ENCODE data around the gene SH3BGRL3.

Gene SH3BGRL3

DNA sequence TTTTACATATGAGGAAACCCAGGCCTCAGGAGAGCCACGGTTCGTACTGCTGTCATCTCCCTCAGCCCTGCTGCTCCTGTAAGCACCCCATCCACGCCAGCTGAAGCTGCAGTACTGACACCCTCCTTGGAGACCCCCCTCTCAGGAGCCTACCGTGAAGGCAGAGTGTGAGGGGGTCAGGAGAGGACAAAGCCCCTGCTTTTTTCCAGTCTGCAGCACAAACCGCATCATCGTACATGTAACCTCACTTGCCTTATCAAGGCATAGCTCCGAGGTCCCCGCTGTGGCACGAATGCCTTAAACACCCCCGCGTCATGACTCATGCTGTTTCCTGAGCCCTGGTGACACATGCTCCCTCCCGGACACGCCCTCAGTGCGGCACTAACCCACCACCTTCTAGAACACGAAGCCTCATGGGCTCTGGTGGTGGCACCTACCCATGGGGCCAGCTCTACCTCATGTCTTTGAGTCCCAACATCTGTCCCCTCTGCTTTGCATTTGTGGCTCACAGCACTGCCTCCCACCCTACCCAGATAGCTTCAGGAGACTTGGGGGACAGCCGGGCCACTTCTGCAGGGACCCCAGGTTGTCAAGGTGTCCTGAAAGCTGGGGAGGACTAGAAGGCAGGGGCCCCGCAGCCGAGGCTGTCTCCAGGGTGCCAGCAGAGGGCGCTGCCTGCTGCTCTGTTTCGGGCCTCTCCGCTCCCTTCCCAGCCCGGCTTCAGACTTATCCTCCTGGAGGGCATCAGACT is 4.9 kb downstream of the SH3BGRL3 start:
- TF ChIP-seq, protein P1, sequence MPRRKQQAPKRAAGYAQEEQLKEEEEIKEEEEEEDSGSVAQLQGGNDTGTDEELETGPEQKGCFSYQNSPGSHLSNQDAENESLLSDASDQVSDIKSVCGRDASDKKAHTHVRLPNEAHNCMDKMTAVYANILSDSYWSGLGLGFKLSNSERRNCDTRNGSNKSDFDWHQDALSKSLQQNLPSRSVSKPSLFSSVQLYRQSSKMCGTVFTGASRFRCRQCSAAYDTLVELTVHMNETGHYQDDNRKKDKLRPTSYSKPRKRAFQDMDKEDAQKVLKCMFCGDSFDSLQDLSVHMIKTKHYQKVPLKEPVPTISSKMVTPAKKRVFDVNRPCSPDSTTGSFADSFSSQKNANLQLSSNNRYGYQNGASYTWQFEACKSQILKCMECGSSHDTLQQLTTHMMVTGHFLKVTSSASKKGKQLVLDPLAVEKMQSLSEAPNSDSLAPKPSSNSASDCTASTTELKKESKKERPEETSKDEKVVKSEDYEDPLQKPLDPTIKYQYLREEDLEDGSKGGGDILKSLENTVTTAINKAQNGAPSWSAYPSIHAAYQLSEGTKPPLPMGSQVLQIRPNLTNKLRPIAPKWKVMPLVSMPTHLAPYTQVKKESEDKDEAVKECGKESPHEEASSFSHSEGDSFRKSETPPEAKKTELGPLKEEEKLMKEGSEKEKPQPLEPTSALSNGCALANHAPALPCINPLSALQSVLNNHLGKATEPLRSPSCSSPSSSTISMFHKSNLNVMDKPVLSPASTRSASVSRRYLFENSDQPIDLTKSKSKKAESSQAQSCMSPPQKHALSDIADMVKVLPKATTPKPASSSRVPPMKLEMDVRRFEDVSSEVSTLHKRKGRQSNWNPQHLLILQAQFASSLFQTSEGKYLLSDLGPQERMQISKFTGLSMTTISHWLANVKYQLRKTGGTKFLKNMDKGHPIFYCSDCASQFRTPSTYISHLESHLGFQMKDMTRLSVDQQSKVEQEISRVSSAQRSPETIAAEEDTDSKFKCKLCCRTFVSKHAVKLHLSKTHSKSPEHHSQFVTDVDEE (CRISPR knock-in tag; IDR thresholded peaks at IDR 0.05) = no peak
- TF ChIP-seq ZFP30 (CRISPR knock-in tag; IDR thresholded peaks at IDR 0.05) (no peak), SNAI2 (CRISPR knock-in tag; IDR thresholded peaks at IDR 0.05) (no peak), ZFP3 (CRISPR knock-in tag; IDR thresholded peaks at IDR 0.05) (no peak), ISL1 (CRISPR knock-in tag; IDR thresholded peaks at IDR 0.05) (no peak), ZC3H10 (CRISPR knock-in tag; IDR thresholded peaks at IDR 0.05) (no peak), ESRRG (CRISPR knock-in tag; IDR thresholded peaks at IDR 0.05) (no peak), RARB (CRISPR knock-in tag; IDR thresholded peaks at IDR 0.05) (no peak), ZNF70 (CRISPR knock-in tag; IDR thresholded peaks at IDR 0.05) (no peak), TCF4 (CRISPR knock-in tag; IDR thresholded peaks at IDR 0.05; ENCODE audit: borderline replicate concordance) (no peak)
- TF ChIP-seq, protein P2, sequence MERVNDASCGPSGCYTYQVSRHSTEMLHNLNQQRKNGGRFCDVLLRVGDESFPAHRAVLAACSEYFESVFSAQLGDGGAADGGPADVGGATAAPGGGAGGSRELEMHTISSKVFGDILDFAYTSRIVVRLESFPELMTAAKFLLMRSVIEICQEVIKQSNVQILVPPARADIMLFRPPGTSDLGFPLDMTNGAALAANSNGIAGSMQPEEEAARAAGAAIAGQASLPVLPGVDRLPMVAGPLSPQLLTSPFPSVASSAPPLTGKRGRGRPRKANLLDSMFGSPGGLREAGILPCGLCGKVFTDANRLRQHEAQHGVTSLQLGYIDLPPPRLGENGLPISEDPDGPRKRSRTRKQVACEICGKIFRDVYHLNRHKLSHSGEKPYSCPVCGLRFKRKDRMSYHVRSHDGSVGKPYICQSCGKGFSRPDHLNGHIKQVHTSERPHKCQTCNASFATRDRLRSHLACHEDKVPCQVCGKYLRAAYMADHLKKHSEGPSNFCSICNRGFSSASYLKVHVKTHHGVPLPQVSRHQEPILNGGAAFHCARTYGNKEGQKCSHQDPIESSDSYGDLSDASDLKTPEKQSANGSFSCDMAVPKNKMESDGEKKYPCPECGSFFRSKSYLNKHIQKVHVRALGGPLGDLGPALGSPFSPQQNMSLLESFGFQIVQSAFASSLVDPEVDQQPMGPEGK (CRISPR knock-in tag; IDR thresholded peaks at IDR 0.05; ENCODE audit: borderline replicate concordance) = no peak
- TF ChIP-seq, protein P3, sequence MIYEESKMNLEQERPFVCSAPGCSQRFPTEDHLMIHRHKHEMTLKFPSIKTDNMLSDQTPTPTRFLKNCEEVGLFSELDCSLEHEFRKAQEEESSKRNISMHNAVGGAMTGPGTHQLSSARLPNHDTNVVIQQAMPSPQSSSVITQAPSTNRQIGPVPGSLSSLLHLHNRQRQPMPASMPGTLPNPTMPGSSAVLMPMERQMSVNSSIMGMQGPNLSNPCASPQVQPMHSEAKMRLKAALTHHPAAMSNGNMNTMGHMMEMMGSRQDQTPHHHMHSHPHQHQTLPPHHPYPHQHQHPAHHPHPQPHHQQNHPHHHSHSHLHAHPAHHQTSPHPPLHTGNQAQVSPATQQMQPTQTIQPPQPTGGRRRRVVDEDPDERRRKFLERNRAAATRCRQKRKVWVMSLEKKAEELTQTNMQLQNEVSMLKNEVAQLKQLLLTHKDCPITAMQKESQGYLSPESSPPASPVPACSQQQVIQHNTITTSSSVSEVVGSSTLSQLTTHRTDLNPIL (CRISPR knock-in tag; IDR thresholded peaks at IDR 0.05; ENCODE audit: low read depth) = no peak
- TF ChIP-seq, protein P4, sequence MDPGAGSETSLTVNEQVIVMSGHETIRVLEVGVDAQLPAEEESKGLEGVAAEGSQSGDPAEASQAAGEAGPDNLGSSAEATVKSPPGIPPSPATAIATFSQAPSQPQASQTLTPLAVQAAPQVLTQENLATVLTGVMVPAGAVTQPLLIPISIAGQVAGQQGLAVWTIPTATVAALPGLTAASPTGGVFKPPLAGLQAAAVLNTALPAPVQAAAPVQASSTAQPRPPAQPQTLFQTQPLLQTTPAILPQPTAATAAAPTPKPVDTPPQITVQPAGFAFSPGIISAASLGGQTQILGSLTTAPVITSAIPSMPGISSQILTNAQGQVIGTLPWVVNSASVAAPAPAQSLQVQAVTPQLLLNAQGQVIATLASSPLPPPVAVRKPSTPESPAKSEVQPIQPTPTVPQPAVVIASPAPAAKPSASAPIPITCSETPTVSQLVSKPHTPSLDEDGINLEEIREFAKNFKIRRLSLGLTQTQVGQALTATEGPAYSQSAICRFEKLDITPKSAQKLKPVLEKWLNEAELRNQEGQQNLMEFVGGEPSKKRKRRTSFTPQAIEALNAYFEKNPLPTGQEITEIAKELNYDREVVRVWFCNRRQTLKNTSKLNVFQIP (CRISPR knock-in tag; IDR thresholded peaks at IDR 0.05; ENCODE audit: borderline replicate concordance, low read depth) = no peak
- ATAC-seq = peak; percentile 69

DNA sequence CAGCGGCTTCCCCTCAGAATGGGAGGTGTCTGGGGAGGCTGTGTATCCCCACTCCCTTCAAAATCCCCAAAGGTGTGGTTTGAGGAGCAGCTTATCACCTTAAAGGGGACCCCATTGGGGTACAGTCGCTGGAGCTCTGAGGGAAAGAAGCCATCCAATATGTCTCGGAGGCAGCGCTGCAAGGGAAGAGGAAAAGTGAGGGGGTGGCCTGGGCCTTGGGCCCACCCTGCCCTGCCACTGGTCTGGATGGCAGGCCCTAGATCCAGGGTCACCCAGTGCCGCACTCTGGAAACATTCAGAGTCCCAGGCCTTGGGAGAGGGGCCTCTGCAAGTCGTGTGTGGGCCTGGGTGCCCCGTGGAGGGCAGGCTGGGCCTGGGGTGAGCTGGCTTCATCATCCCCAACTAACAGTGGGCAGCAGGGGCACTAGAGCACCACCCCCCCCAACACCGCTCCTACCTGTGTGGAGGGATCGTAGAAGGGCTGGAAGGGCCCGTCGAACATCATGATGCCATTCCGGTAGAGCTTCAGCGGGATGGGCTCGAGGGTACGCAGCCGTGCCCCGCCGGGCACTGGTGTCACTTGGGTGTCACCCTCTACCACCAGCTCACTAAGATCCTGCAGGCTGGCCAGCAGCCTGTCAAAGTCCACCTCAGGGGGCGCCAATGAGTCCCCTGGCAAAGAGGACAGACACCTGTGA is 5.6 kb downstream of the SH3BGRL3 start:
- no peak for TF ChIP-seq TCF4 (CRISPR knock-in tag; IDR thresholded peaks at IDR 0.05; ENCODE audit: borderline replicate concordance)
- no peak for TF ChIP-seq BACH2 (CRISPR knock-in tag; IDR thresholded peaks at IDR 0.05; ENCODE audit: borderline replicate concordance)
- TF ChIP-seq ZNF565 (CRISPR knock-in tag; conservative IDR thresholded peaks at IDR 0.05; ENCODE audit: low read depth) = no peak
- ATAC-seq = peak; percentile 41

DNA sequence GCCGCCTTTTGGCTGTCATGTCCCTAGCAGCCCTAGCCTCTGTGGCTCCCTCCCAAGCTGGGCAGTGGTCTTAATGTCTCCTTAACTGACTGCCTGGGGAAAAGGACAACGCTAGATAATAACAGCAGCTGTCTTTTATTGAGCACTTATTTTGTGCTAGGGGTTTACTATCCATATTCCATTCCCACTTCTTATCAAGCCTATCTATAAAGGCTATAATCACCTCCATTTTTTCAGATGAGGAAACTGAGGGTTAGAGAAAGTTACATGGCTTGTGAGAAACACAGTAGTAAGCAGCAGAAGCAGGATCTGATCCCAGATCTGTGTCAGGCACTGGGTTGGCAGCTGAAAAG is 6.2 kb downstream of the SH3BGRL3 start:
- TF ChIP-seq ZC3H10 (CRISPR knock-in tag; IDR thresholded peaks at IDR 0.05) = no peak
- no peak for TF ChIP-seq BACH2 (CRISPR knock-in tag; IDR thresholded peaks at IDR 0.05; ENCODE audit: borderline replicate concordance)
- TF ChIP-seq GLIS3 (CRISPR knock-in tag; IDR thresholded peaks at IDR 0.05) = no peak
- no peak for TF ChIP-seq ZFP30 (CRISPR knock-in tag; IDR thresholded peaks at IDR 0.05)
- no peak for TF ChIP-seq RARB (CRISPR knock-in tag; IDR thresholded peaks at IDR 0.05)
- no peak for TF ChIP-seq ARNTL (CRISPR knock-in tag; IDR thresholded peaks at IDR 0.05; ENCODE audit: borderline replicate concordance, low read depth)
- TF ChIP-seq TOX (CRISPR knock-in tag; IDR thresholded peaks at IDR 0.05; ENCODE audit: borderline replicate concordance) = no peak
- TF ChIP-seq ZNF70 (CRISPR knock-in tag; IDR thresholded peaks at IDR 0.05) = no peak
- TF ChIP-seq, protein P2 (CRISPR knock-in tag; IDR thresholded peaks at IDR 0.05; ENCODE audit: borderline replicate concordance) = no peak
- TF ChIP-seq, protein P4 (CRISPR knock-in tag; IDR thresholded peaks at IDR 0.05; ENCODE audit: borderline replicate concordance, low read depth) = no peak
- no peak for TF ChIP-seq TCF4 (CRISPR knock-in tag; IDR thresholded peaks at IDR 0.05; ENCODE audit: borderline replicate concordance)
- ATAC-seq = no peak
